Brain microvascular endothelial cell (primary cell): ENCODE results near the gene TRABD2A.

Experiments
- DNase-seq: peaks from one replicate; pipeline ENCODE4 v3.0.0-alpha.2; 2020
- H3K27ac ChIP-seq: fragments of 250-450 bp; sonication (Bioruptor Pico); 2 replicates; pipeline ENCODE4 v1.5.1; 2020; ENCODE audit warnings: mild to moderate bottlenecking, moderate library complexity
- H3K27me3 ChIP-seq: fragments of 250-450 bp; sonication (Bioruptor Pico); replicated peaks from 2 replicates; pipeline ENCODE4 v1.5.1; 2020; ENCODE audit warnings: mild to moderate bottlenecking
- H3K36me3 ChIP-seq: fragments of 250-450 bp; sonication (Bioruptor Pico); replicated peaks from 2 replicates; pipeline ENCODE4 v1.5.1; 2020; ENCODE audit warnings: mild to moderate bottlenecking
- H3K4me3 ChIP-seq: 2 replicates; pipeline ENCODE4 v1.5.1; 2011; ENCODE audit warnings: low read depth, mild to moderate bottlenecking, control low read depth, low read length, moderate library complexity
- in situ Hi-C: cut with HindIII; loops from 2 replicates; pipeline ENCODE4 v1.10.0; 2017; ENCODE audit warnings: low sequenced_read_pairs, low pct_ligation_motif_present
- TF ChIP-seq, protein P1 (sequence below): IDR thresholded peaks from 2 replicates; pipeline ENCODE4 v1.5.1; 2011; ENCODE audit warnings: low read depth, mild to moderate bottlenecking, moderate library complexity, low read length, control low read depth, inconsistent platforms; ENCODE audit errors: missing control alignments

TRABD2A gene, protein sequence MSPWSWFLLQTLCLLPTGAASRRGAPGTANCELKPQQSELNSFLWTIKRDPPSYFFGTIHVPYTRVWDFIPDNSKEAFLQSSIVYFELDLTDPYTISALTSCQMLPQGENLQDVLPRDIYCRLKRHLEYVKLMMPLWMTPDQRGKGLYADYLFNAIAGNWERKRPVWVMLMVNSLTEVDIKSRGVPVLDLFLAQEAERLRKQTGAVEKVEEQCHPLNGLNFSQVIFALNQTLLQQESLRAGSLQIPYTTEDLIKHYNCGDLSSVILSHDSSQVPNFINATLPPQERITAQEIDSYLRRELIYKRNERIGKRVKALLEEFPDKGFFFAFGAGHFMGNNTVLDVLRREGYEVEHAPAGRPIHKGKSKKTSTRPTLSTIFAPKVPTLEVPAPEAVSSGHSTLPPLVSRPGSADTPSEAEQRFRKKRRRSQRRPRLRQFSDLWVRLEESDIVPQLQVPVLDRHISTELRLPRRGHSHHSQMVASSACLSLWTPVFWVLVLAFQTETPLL

DNA sequence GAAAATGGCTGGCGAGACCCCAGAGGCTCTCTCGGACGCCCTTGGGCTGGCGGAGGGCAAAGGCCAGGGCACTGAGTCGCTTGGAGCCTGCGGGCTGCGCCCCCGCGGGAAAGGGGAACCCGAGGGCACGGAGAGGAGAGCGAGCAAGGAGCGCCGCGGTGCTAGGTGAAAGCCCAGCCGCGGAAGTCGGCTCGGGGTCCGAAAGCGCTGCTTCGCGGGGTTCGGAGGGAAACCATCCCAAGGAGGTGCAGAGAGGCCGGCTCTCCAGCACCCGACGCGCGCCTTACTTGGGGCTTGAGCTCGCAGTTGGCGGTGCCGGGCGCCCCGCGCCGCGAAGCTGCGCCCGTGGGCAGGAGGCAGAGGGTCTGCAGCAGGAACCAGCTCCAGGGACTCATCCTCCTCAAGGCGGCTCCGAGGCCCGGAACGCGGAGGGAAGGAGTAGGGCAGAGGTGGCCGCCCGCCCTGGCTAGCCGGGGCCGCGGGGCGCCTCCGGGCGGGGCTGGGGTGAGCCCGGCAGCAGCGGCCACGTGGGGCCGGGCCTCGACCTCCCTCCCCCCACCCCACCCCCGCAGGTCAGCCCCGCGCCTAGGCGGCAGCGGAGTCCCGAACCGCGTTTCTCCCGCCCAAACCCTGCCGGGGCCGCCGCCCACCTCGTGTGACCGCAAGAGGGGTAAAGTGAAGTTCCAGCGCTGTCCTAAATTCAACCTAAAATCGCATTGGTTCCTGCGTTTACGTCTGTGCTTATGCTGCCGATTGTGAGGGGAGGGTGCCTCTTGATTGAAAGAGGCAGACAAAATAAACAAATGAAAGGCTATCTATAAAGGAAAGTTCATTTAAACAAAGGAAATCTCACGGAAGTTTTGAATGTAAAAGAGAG, at the start of gene TRABD2A:
TSS of gene TRABD2A (minus strand) at position 440 of the 877 bp plus-strand sequence. CDS start at position 395, 45 bp downstream.
- Histone ChIP-seq H3K27ac (no peak within 1 kb of the TSS), H3K4me3 (peak within 1 kb of the TSS; percentile 53), H3K27me3 (peaks cover 12% of the 10 kb centered on the region), H3K36me3 (no peaks in the 10 kb centered on the region)
- in situ Hi-C loops = no loop called here
- TF ChIP-seq, protein P1, sequence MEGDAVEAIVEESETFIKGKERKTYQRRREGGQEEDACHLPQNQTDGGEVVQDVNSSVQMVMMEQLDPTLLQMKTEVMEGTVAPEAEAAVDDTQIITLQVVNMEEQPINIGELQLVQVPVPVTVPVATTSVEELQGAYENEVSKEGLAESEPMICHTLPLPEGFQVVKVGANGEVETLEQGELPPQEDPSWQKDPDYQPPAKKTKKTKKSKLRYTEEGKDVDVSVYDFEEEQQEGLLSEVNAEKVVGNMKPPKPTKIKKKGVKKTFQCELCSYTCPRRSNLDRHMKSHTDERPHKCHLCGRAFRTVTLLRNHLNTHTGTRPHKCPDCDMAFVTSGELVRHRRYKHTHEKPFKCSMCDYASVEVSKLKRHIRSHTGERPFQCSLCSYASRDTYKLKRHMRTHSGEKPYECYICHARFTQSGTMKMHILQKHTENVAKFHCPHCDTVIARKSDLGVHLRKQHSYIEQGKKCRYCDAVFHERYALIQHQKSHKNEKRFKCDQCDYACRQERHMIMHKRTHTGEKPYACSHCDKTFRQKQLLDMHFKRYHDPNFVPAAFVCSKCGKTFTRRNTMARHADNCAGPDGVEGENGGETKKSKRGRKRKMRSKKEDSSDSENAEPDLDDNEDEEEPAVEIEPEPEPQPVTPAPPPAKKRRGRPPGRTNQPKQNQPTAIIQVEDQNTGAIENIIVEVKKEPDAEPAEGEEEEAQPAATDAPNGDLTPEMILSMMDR = no peak
- DNase-seq = no peak

DNA sequence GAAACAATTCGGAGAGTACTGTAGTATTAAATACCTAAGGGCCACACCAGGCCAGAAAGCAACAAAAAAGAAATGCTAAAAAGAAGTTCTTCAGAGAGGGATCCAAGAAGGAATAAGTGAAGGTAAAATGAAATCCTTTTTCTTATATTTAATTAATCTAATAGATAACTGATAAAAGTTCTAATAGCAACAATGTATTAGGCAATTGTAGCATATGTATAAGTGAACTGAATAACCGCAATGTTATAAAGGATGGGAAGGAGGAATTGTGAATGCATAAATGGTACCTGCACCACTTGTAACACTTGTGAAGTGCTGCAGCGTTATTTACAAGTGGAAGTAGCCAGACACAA, 46.4 kb upstream of the TRABD2A start:
- TF ChIP-seq, protein P1 = no peak
- DNase-seq = no peak
- Histone ChIP-seq H3K27me3 (no peaks in the 10 kb centered on the region), H3K4me3 (no peak overlapping the region), H3K36me3 (no peaks in the 10 kb centered on the region), H3K27ac (no peak overlapping the region)
- in situ Hi-C loops = no loop called here

DNA sequence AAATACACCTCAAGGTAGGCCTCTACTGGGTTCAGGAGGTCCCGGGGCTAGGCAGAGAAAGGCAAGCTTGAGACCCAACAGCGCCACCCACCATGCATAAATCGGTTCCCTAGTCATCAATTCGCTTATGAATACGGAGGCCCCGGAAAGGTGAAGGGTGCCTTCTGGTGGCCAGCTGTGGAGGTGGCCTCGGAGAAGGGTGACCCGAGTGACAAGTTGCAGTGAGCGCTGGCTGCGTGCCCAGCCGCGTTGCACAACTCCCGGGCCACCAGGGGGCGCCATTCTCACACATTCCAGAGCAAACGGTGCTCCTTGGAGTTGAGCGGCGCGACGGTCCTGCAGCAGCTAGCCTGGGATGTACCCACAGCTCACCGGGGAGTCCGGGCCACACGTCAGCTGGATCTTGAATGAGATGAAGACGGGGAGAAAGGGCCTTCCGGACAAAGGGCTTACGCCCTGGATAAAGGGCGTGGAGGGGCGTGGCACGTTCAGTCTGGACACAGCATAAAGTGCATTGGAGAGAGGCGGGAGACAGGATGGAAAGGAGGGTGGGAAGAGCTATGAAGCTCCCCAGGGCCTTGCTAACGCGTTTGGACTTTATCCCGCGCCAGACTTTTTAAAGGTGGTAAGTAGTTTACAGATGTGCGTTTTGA, 45.0 kb upstream of the TRABD2A start:
- H3K27me3 ChIP-seq = no peaks in the 10 kb centered on the region
- H3K27ac ChIP-seq = no peak overlapping the region
- peak; percentile 89 for DNase-seq
- H3K4me3 ChIP-seq = peak overlapping the region; percentile 53
- in situ Hi-C loops = no loop called here
- TF ChIP-seq, protein P1 = peak; percentile 92
- H3K36me3 ChIP-seq = no peaks in the 10 kb centered on the region

DNA sequence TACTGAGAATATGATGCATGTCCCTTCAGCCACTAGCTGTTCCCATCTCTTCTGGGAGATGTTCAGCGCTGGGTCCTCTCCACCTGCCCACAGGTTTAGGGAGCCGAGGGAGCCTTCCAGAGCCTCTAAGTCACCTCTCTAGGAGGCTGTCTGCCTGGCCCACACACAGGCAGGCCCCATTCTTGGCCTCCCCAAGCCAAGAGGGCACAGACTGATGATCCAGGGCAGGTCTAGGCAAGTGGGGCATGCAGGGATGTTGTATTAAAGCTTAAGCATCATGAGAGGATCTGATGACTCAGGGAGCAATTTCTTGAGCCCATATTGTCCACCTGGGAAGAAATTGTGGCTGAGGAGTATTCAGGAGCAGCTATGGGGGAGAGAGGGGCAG, 44.4 kb upstream of the TRABD2A start:
- H3K27me3 ChIP-seq = no peaks in the 10 kb centered on the region
- no peak overlapping the region for H3K4me3 ChIP-seq
- no peak overlapping the region for H3K27ac ChIP-seq
- no peak for DNase-seq
- TF ChIP-seq, protein P1 = no peak
- H3K36me3 ChIP-seq = no peaks in the 10 kb centered on the region
- in situ Hi-C loops = no loop called here

DNA sequence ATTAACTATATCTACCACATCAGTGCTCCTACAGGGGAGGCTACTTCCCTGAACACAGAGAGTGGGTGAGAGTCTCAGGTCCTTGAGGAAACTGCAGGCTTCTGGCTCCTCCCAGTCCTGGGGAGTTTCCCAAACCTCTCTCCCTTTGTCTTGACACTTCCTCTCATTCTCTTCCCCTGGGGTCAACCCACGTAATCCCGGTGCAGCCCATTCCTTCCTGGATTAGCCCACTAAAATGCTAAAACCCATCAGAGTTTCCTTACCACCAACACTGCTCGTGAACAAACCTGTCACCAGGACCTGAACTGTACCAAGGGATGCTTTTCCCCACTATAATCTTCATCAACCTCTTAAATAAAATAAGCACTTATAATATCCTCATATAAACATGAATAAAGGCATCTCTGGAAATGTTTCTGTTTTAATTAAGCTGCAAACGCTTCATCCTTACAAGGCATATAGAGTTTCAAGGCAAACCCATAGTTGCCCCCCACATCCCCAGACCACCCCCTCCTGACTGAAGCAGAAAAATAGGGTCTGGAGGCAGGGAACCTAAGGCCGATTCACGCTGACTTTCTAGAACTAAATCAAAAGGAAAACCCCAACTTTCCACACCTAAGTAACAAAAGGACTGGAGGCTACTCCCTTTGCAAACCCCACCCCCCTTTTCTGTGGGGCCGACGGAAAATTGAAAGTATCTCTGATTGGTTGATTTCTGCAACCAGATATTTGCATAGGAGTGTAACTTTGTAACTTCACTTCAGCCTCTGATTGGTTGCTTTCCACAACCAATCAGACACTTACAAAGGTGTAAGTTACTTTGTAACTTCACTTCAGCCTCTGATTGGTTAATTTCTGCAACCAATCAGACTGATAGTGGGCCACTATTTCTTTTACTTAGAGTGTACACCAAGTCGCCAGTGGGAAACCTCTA, 43.6 kb upstream of the TRABD2A start:
- no peak overlapping the region for H3K27ac ChIP-seq

More for the DNA sequence above, 43.6 kb upstream of the TRABD2A start:
- Histone ChIP-seq H3K27me3 (no peaks in the 10 kb centered on the region), H3K36me3 (no peaks in the 10 kb centered on the region), H3K4me3 (no peak overlapping the region)
- TF ChIP-seq, protein P1 = no peak
- in situ Hi-C loops = no loop called here
- peak; percentile 33 for DNase-seq
